Lung (tissue), 12 donors: Measurements from ENCODE around the gene FILIP1L. TPM values are rescaled to one million over a fixed set of nuclear protein-coding genes. Genes with fewer than 3 reads are reported as not detected.

Experiments
- ATAC-seq: fragments of 200-7000 bp; cut with Tn5 transposase; one replicate; pipeline ENCODE4 v1.9.1; 2020; ENCODE audit warnings: moderate number of reproducible peaks; ENCODE audit not compliant: insufficient read depth, low FRiP score
- DNase-seq, 3 donors: peaks; one replicate each; pipeline ENCODE4 v3.0.0-alpha.2; 2013 to 2017
- H3K27ac ChIP-seq, 2 donors: one replicate each; pipeline ENCODE4 v1.5.1; 2013; ENCODE audit warnings: mild to moderate bottlenecking in 2 of 2, moderate library complexity in 2 of 2, control low read depth in 1 of 2, inconsistent platforms in 1 of 2, low read depth in 1 of 2, low read length in 1 of 2
- H3K27me3 ChIP-seq, 3 donors: one replicate each; pipeline ENCODE4 v1.5.1; 2013; ENCODE audit warnings: low read length in 2 of 3; ENCODE audit not compliant: control insufficient read depth in 3 of 3, insufficient read depth in 3 of 3
- H3K36me3 ChIP-seq, 4 donors: one replicate each; pipeline ENCODE4 v1.5.1; 2013; ENCODE audit warnings: low read length in 4 of 4, mild to moderate bottlenecking in 1 of 4, moderate library complexity in 1 of 4; ENCODE audit not compliant: control insufficient read depth in 4 of 4, insufficient read depth in 4 of 4
- H3K4me1 ChIP-seq, 5 donors: one replicate each; pipeline ENCODE4 v1.5.1; 2013; ENCODE audit warnings: low read length in 5 of 5, mild to moderate bottlenecking in 2 of 5, moderate library complexity in 1 of 5; ENCODE audit not compliant: control insufficient read depth in 5 of 5, insufficient read depth in 5 of 5
- H3K4me3 ChIP-seq: one replicate; pipeline ENCODE4 v1.5.1; 2013; ENCODE audit warnings: mild to moderate bottlenecking, control low read depth, moderate library complexity
- H3K9ac ChIP-seq, 2 donors: one replicate each; pipeline ENCODE4 v1.5.1; 2013; ENCODE audit warnings: low read length in 2 of 2, control low read depth in 1 of 2; ENCODE audit not compliant: insufficient read depth in 1 of 2
- H3K9me3 ChIP-seq, 4 donors: one replicate each; pipeline ENCODE4 v1.5.1; 2013; ENCODE audit warnings: low read length in 3 of 4, mild to moderate bottlenecking in 1 of 4, moderate library complexity in 1 of 4; ENCODE audit not compliant: control insufficient read depth in 4 of 4, insufficient read depth in 3 of 4
- CTCF ChIP-seq: IDR thresholded peaks from 2 replicates; pipeline ENCODE4 v1.5.1; 2012; ENCODE audit warnings: mild to moderate bottlenecking; ENCODE audit errors: control extremely low read depth, extremely low read depth
- WGBS, 2 donors: extraction: QIAGEN DNeasy Blood & Tissue Kit; methylation state at CpG; one replicate each; pipeline ENCODE4 v1.1.7; 2013; 5-methylcytosine and 5-hydroxymethylcytosine counted together
- polyA plus RNA-seq, 2 donors: library from polyadenylated mRNA; stranded (reverse); fragments of 200-250 nt; gene quantifications; one replicate each; pipeline ENCODE4 v1.2.1, GENCODE V29; 2013
- total RNA-seq, 2 donors: library from RNA; depleted of rRNA in 1 of 2; stranded (reverse); fragments of >200 nt in 1 of 2; gene quantifications; one replicate each; pipeline ENCODE4 v1.2.1, GENCODE V29; 2014 to 2021
- donor health status: control.
- donor health status: control.
- donor health status: Bipolar disorder and iron deficiency.
- donor health status: healthy.
- donor health status: DM: yes; HTN: yes; CAD: no.

The FILIP1L gene
- total and polyA plus RNA-seq, 4 donors, result 8.3 to 27.8 (median 22.5) TPM

- no peak for DNase-seq
- Histone ChIP-seq H3K9ac (no peak overlapping the region), H3K4me1 (peaks cover 3 to 50% (median 19%) of the 10 kb centered on the region in 5 donors), H3K9me3 (peaks cover 0 to 2% (median 0%) of the 10 kb centered on the region in 4 donors), H3K36me3 (peaks cover 0 to 23% (median 7%) of the 10 kb centered on the region in 4 donors), H3K4me3 (no peak overlapping the region), H3K27ac (no peak overlapping the region), H3K27me3 (no peaks in the 10 kb centered on the region)
- WGBS, 2 donors, result 90 to 91% methylated on average over 6 of the region's 6 CpGs
- ATAC-seq, result no peak
- no peak for TF ChIP-seq CTCF
Observed at GRCh38 chr3:99863002-99863401, 251.3 kb downstream of the FILIP1L start.

- Histone ChIP-seq H3K9ac (no peak overlapping the region), H3K27ac (no peak overlapping the region), H3K4me1 (peaks cover 3 to 48% (median 19%) of the 10 kb centered on the region in 5 donors), H3K9me3 (peaks cover 0 to 2% (median 0%) of the 10 kb centered on the region in 4 donors), H3K36me3 (peaks cover 0 to 26% (median 7%) of the 10 kb centered on the region in 4 donors), H3K4me3 (no peak overlapping the region), H3K27me3 (no peaks in the 10 kb centered on the region)
- ATAC-seq, result no peak
- no peak for TF ChIP-seq CTCF
- 82 to 84% methylated on average over 2 of the region's 2 CpGs for WGBS, 2 donors
- no peak for DNase-seq
Observed at GRCh38 chr3:99862208-99862607, 252.1 kb downstream of the FILIP1L start.

DNA sequence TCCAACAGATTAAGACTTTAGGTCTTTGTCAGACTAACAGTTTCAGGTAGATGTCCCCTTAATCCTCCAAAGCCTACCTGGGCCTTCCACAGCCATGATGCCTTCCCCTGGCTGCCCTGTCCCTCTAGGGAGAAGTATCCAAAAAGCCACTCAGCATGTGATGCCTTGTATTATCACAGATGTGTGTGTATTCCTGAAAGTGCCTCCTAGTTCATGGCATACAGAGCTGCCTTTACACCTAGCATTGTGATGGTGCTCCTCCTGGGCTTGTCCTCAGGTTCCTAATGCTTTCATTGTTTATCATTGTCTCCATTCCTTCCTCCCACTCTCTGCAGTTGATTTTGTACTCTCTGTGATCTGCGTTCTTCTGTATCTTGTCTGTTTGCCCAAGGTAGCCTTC is 253.1 kb downstream of the FILIP1L start:
- no peak for DNase-seq
- WGBS, 2 donors, result 95 to 100% methylated on average over 1 of the region's 1 CpG
- no peak overlapping the region for H3K4me3 ChIP-seq
- H3K9ac ChIP-seq, result no peak overlapping the region
- no peaks in the 10 kb centered on the region for H3K27me3 ChIP-seq
- peaks cover 0 to 22% (median 5%) of the 10 kb centered on the region in 4 donors for H3K36me3 ChIP-seq
- peaks cover 0 to 2% (median 0%) of the 10 kb centered on the region in 4 donors for H3K9me3 ChIP-seq
- peaks cover 3 to 39% (median 19%) of the 10 kb centered on the region in 5 donors for H3K4me1 ChIP-seq
- H3K27ac ChIP-seq, result peak overlapping the region; percentile 49 to 56
- ATAC-seq, result no peak
- TF ChIP-seq CTCF, result no peak

DNA sequence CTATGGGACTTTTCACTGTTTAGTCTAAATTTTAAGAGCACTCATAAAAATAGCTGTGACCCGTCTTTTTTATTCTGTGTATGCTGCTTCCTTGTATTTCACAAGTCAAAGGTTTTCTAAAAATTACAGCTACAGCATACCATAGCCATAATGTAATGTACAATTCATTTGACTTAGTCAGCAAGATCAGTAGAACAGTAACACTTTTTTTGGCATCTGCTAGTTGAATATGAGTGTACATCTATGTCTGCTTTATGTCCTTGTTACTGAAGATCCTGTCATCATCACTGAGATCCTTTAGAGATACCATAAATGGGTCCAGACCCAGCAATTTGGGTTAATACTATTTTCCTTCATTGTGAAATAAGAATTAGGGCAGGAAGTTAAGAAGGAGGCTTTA is 254.5 kb downstream of the FILIP1L start:
- H3K9me3 ChIP-seq, result peaks cover 0 to 2% (median 0%) of the 10 kb centered on the region in 4 donors
- H3K27ac ChIP-seq, result peak overlapping the region in 1 of 2 donors; percentile 60
- no peaks in the 10 kb centered on the region for H3K27me3 ChIP-seq
- TF ChIP-seq CTCF, result no peak
- peak overlapping the region in 1 of 2 donors; percentile 56 for H3K9ac ChIP-seq
- 51 to 81% methylated on average over 1 of the region's 1 CpG for WGBS, 2 donors
- peak; percentile 37 for ATAC-seq
- DNase-seq, result peak in 2 of 3 donors; percentile 88 to 89
- H3K36me3 ChIP-seq, result peaks cover 0 to 25% (median 5%) of the 10 kb centered on the region in 4 donors
- H3K4me1 ChIP-seq, result peaks cover 3 to 36% (median 19%) of the 10 kb centered on the region in 5 donors
- H3K4me3 ChIP-seq, result no peak overlapping the region
